ENCODE data around the gene NOA1.
"Not testable (repeated sequence)": the region's sequence is repeated elsewhere in the genome, so short reads cannot be mapped to it uniquely, and the experiment has no call there.

Gene NOA1

GRCh38 chr4:56953680-56954520, 23.5 kb downstream of the NOA1 start:
- ATAC-seq: no peak

- ATAC-seq: peak in 1 of 2 donors; percentile 24
Observed at GRCh38 chr4:56941403-56941802, 36.0 kb downstream of the NOA1 start.

GRCh38 chr4:56940971-56941370, 36.4 kb downstream of the NOA1 start:
- ATAC-seq: no peak

GRCh38 chr4:56940403-56940802, 37.0 kb downstream of the NOA1 start:
- no peak for ATAC-seq

GRCh38 chr4:56939826-56940225, 37.6 kb downstream of the NOA1 start:
- ATAC-seq: not testable (repeated sequence)

GRCh38 chr4:56937262-56937661, 40.1 kb downstream of the NOA1 start:
- ATAC-seq: no peak

GRCh38 chr4:56931924-56932323, 45.5 kb downstream of the NOA1 start:
- no peak for ATAC-seq

- ATAC-seq: no peak
Observed at GRCh38 chr4:56930638-56931037, 46.8 kb downstream of the NOA1 start.

- no peak for ATAC-seq
Observed at GRCh38 chr4:56927196-56927595, 50.2 kb downstream of the NOA1 start.

GRCh38 chr4:56914977-56915376, 62.4 kb downstream of the NOA1 start:
- ATAC-seq: not testable (repeated sequence)

- ATAC-seq: no peak
Observed at GRCh38 chr4:56914336-56914735, 63.1 kb downstream of the NOA1 start.
